ENCODE measurements around the gene RASA2.

Gene RASA2

GRCh38 chr3:141629976-141630375, 143.1 kb downstream of the RASA2 start:
- H3K79me2 ChIP-seq (ENCODE audit: low read length) = no peaks in the 10 kb centered on the region
- no peak overlapping the region for H3K4me3 ChIP-seq (ENCODE audit: low read length)
- no peaks in the 10 kb centered on the region for H3K9me3 ChIP-seq (replicated peaks; ENCODE audit: insufficient read depth, low read length)
- H4K20me1 ChIP-seq (ENCODE audit: insufficient read depth, low read length) = no peaks in the 10 kb centered on the region
- no peak overlapping the region for H3K27ac ChIP-seq (ENCODE audit: low read length)
- no peak overlapping the region for H3K9ac ChIP-seq (ENCODE audit: low read length)
- H3K27me3 ChIP-seq (replicated peaks; ENCODE audit: insufficient read depth, low read length) = no peaks in the 10 kb centered on the region
- no peak for DNase-seq
- no peak overlapping the region for H3K4me2 ChIP-seq (ENCODE audit: low read depth, low read length)
- H3K36me3 ChIP-seq (replicated peaks; ENCODE audit: insufficient read depth, low read length) = no peaks in the 10 kb centered on the region
- H3K9me2 ChIP-seq (replicated peaks; ENCODE audit: insufficient read depth, low read length) = no peaks in the 10 kb centered on the region
- H2AFZ ChIP-seq (ENCODE audit: low read length) = no peak overlapping the region
- no peaks in the 10 kb centered on the region for H3F3A ChIP-seq (ENCODE audit: insufficient read depth, low read length)
- H3K4me1 ChIP-seq (ENCODE audit: low read length) = no peaks in the 10 kb centered on the region
- no peak for TF ChIP-seq EZH2 (optimal IDR thresholded peaks at IDR 0.05; ENCODE audit: low read depth, low read length)

- Histone ChIP-seq H3K27me3 (replicated peaks; ENCODE audit: insufficient read depth, low read length) (no peaks in the 10 kb centered on the region), H3K9me2 (replicated peaks; ENCODE audit: insufficient read depth, low read length) (no peaks in the 10 kb centered on the region), H3K79me2 (ENCODE audit: low read length) (no peaks in the 10 kb centered on the region), H3K9me3 (replicated peaks; ENCODE audit: insufficient read depth, low read length) (no peaks in the 10 kb centered on the region), H2AFZ (ENCODE audit: low read length) (peak overlapping the region; percentile 22; the same call in 1 of the 2 replicates), H3K4me1 (ENCODE audit: low read length) (no peaks in the 10 kb centered on the region), H3F3A (ENCODE audit: insufficient read depth, low read length) (no peaks in the 10 kb centered on the region), H3K9ac (ENCODE audit: low read length) (no peak overlapping the region), H3K4me3 (ENCODE audit: low read length) (no peak overlapping the region), H3K4me2 (ENCODE audit: low read depth, low read length) (no peak overlapping the region), H3K36me3 (replicated peaks; ENCODE audit: insufficient read depth, low read length) (no peaks in the 10 kb centered on the region), H3K27ac (ENCODE audit: low read length) (no peak overlapping the region), H4K20me1 (ENCODE audit: insufficient read depth, low read length) (no peaks in the 10 kb centered on the region)
- peak; percentile 17; the same call in 1 of the 2 replicates for TF ChIP-seq CTCF (IDR thresholded peaks at IDR 0.05; ENCODE audit: low read length)
- no peak for TF ChIP-seq EZH2 (optimal IDR thresholded peaks at IDR 0.05; ENCODE audit: low read depth, low read length)
- no peak for TF ChIP-seq EZH2phosphoT487 (IDR thresholded peaks at IDR 0.05; ENCODE audit: low read length)
- DNase-seq = peak; percentile 19
Observed at GRCh38 chr3:141632779-141633374, 146.1 kb downstream of the RASA2 start.

GRCh38 chr3:141642215-141642614, 155.4 kb downstream of the RASA2 start:
- Histone ChIP-seq H3K27ac (ENCODE audit: low read length) (no peak overlapping the region), H3K4me1 (ENCODE audit: low read length) (no peaks in the 10 kb centered on the region), H3K79me2 (ENCODE audit: low read length) (no peaks in the 10 kb centered on the region), H3K9me3 (replicated peaks; ENCODE audit: insufficient read depth, low read length) (no peaks in the 10 kb centered on the region), H4K20me1 (ENCODE audit: insufficient read depth, low read length) (no peaks in the 10 kb centered on the region), H2AFZ (ENCODE audit: low read length) (no peak overlapping the region), H3K36me3 (replicated peaks; ENCODE audit: insufficient read depth, low read length) (no peaks in the 10 kb centered on the region), H3K27me3 (replicated peaks; ENCODE audit: insufficient read depth, low read length) (no peaks in the 10 kb centered on the region), H3K9me2 (replicated peaks; ENCODE audit: insufficient read depth, low read length) (no peaks in the 10 kb centered on the region), H3K4me2 (ENCODE audit: low read depth, low read length) (no peak overlapping the region), H3F3A (ENCODE audit: insufficient read depth, low read length) (no peaks in the 10 kb centered on the region), H3K4me3 (ENCODE audit: low read length) (no peak overlapping the region), H3K9ac (ENCODE audit: low read length) (no peak overlapping the region)
- TF ChIP-seq EZH2 (optimal IDR thresholded peaks at IDR 0.05; ENCODE audit: low read depth, low read length) (no peak), CTCF (IDR thresholded peaks at IDR 0.05; ENCODE audit: low read length) (no peak), EZH2phosphoT487 (IDR thresholded peaks at IDR 0.05; ENCODE audit: low read length) (no peak)
- no peak for DNase-seq

- Histone ChIP-seq H3K4me3 (ENCODE audit: low read length) (no peak overlapping the region), H3K27ac (ENCODE audit: low read length) (no peak overlapping the region), H3K9me2 (replicated peaks; ENCODE audit: insufficient read depth, low read length) (no peaks in the 10 kb centered on the region), H3K27me3 (replicated peaks; ENCODE audit: insufficient read depth, low read length) (no peaks in the 10 kb centered on the region), H3K4me2 (ENCODE audit: low read depth, low read length) (no peak overlapping the region), H2AFZ (ENCODE audit: low read length) (no peak overlapping the region), H4K20me1 (ENCODE audit: insufficient read depth, low read length) (no peaks in the 10 kb centered on the region), H3K79me2 (ENCODE audit: low read length) (no peaks in the 10 kb centered on the region), H3K9ac (ENCODE audit: low read length) (no peak overlapping the region), H3K36me3 (replicated peaks; ENCODE audit: insufficient read depth, low read length) (no peaks in the 10 kb centered on the region), H3K4me1 (ENCODE audit: low read length) (no peaks in the 10 kb centered on the region), H3K9me3 (replicated peaks; ENCODE audit: insufficient read depth, low read length) (no peaks in the 10 kb centered on the region), H3F3A (ENCODE audit: insufficient read depth, low read length) (no peaks in the 10 kb centered on the region)
- no peak for DNase-seq
- TF ChIP-seq CTCF (IDR thresholded peaks at IDR 0.05; ENCODE audit: low read length) (no peak), EZH2 (optimal IDR thresholded peaks at IDR 0.05; ENCODE audit: low read depth, low read length) (no peak), EZH2phosphoT487 (IDR thresholded peaks at IDR 0.05; ENCODE audit: low read length) (no peak)
Observed at GRCh38 chr3:141643391-141643790, 156.6 kb downstream of the RASA2 start.
